GM10266 (cell line): ENCODE results near the gene PEX11G.

ENCODE experiments used
- DNase-seq: peaks from one replicate; pipeline ENCODE4 v3.0.0; 2012; ENCODE audit errors: extremely low spot score
- CTCF ChIP-seq: IDR thresholded peaks from 2 replicates; pipeline ENCODE4 v1.5.1; 2012; ENCODE audit warnings: mild to moderate bottlenecking, low read depth; ENCODE audit not compliant: control insufficient read depth, insufficient read depth; ENCODE audit errors: missing control alignments

Gene PEX11G

GRCh38 chr19:7470540-7471305 is 18.1 kb downstream of the PEX11G start:
- DNase-seq: no peak
- no peak for TF ChIP-seq CTCF

- no peak for DNase-seq
- no peak for TF ChIP-seq CTCF
These were observed 19.1 kb downstream of the PEX11G start for GRCh38 chr19:7469669-7470285.

- no peak for DNase-seq
- no peak for TF ChIP-seq CTCF
These were observed 20.0 kb downstream of the PEX11G start for GRCh38 chr19:7468840-7469239.

- no peak for TF ChIP-seq CTCF
- no peak for DNase-seq
These were observed 21.5 kb downstream of the PEX11G start for GRCh38 chr19:7467009-7467989.

GRCh38 chr19:7463575-7463974 is 25.3 kb downstream of the PEX11G start:
- TF ChIP-seq CTCF: no peak
- no peak for DNase-seq

GRCh38 chr19:7461841-7462629 is 26.8 kb downstream of the PEX11G start:
- TF ChIP-seq CTCF: no peak
- no peak for DNase-seq
